Stimulated activated CD4-positive, alpha-beta T cell treated with anti-CD3 and anti-CD28 coated beads, Interleukin-4, amount 100 ng/mL, for 24 hours (primary cell): ENCODE measurements around the gene SLC18A2.
"Not testable (repeated sequence)": the region's sequence is repeated elsewhere in the genome, so short reads cannot be mapped to it uniquely, and the experiment has no call there.

Experiments used
- DNase-seq: peaks from one replicate; pipeline ENCODE4 v3.0.0-alpha.2; 2020

The SLC18A2 gene

GRCh38 chr10:117266400-117266799 lies 25.5 kb downstream of the SLC18A2 start:
- no peak for DNase-seq

GRCh38 chr10:117266812-117267211 lies 25.9 kb downstream of the SLC18A2 start:
- no peak for DNase-seq

- DNase-seq = no peak
Measured at GRCh38 chr10:117268258-117268657, 27.3 kb downstream of the SLC18A2 start.

- no peak for DNase-seq
Measured at GRCh38 chr10:117268907-117269306, 28.0 kb downstream of the SLC18A2 start.

GRCh38 chr10:117271427-117271826 lies 30.5 kb downstream of the SLC18A2 start:
- no peak for DNase-seq

GRCh38 chr10:117272195-117273076 lies 31.5 kb downstream of the SLC18A2 start:
- no peak for DNase-seq

GRCh38 chr10:117273980-117274379 lies 33.1 kb downstream of the SLC18A2 start:
- DNase-seq = no peak

- DNase-seq = no peak
Measured at GRCh38 chr10:117274509-117274908, 33.6 kb downstream of the SLC18A2 start.

GRCh38 chr10:117275121-117275520 lies 34.2 kb downstream of the SLC18A2 start:
- no peak for DNase-seq

GRCh38 chr10:117277675-117278074 lies 36.8 kb downstream of the SLC18A2 start:
- no peak for DNase-seq

GRCh38 chr10:117284716-117285494 lies 44.0 kb downstream of the SLC18A2 start:
- no peak for DNase-seq

- DNase-seq = not testable (repeated sequence)
Measured at GRCh38 chr10:117290872-117291271, 50.0 kb downstream of the SLC18A2 start.

GRCh38 chr10:117294039-117294645 lies 53.2 kb downstream of the SLC18A2 start:
- no peak for DNase-seq

GRCh38 chr10:117294735-117295134 lies 53.8 kb downstream of the SLC18A2 start:
- no peak for DNase-seq

- no peak for DNase-seq
Measured at GRCh38 chr10:117298219-117298618, 57.3 kb downstream of the SLC18A2 start.

GRCh38 chr10:117299435-117299834 lies 58.5 kb downstream of the SLC18A2 start:
- DNase-seq = no peak

- DNase-seq = no peak
Measured at GRCh38 chr10:117300671-117301070, 59.8 kb downstream of the SLC18A2 start.

GRCh38 chr10:117303451-117303850 lies 62.5 kb downstream of the SLC18A2 start:
- DNase-seq = not testable (repeated sequence)

- no peak for DNase-seq
Measured at GRCh38 chr10:117306674-117307073, 65.8 kb downstream of the SLC18A2 start.

GRCh38 chr10:117311261-117311660 lies 70.3 kb downstream of the SLC18A2 start:
- no peak for DNase-seq

GRCh38 chr10:117312430-117312829 lies 71.5 kb downstream of the SLC18A2 start:
- no peak for DNase-seq

GRCh38 chr10:117313641-117314040 lies 72.7 kb downstream of the SLC18A2 start:
- DNase-seq = no peak

GRCh38 chr10:117316701-117317100 lies 75.8 kb downstream of the SLC18A2 start:
- DNase-seq = no peak

GRCh38 chr10:117318909-117319308 lies 78.0 kb downstream of the SLC18A2 start:
- DNase-seq = no peak
